CD14-positive monocyte (primary cell): ENCODE results near the gene CAPG. TPM values are rescaled to one million over a fixed set of nuclear protein-coding genes. Genes with fewer than 3 reads are reported as not detected.

ENCODE experiments used
- DNase-seq, 3 donors: peaks; one replicate each; pipeline ENCODE4 v3.0.0-alpha.2; 2011 to 2022
- H2AFZ ChIP-seq: 2 replicates; pipeline ENCODE4 v1.6.0; 2012; ENCODE audit warnings: mild to moderate bottlenecking, low read depth, low read length, inconsistent platforms; ENCODE audit not compliant: insufficient read depth, poor library complexity, severe bottlenecking
- H3K27ac ChIP-seq, 2 donors: 1 replicate in 1 of 2; 2 replicates in 1 of 2; pipeline ENCODE4 v1.5.1; 2012 to 2013; ENCODE audit warnings: low read length in 2 of 2, control low read depth in 1 of 2, inconsistent platforms in 1 of 2, low read depth in 1 of 2, mild to moderate bottlenecking in 1 of 2
- H3K27me3 ChIP-seq, 2 donors: one replicate each; pipeline versions ENCODE4 v1.6.0 to v1.6.1; 2011 to 2013; ENCODE audit warnings: low read length in 2 of 2; ENCODE audit not compliant: control insufficient read depth in 2 of 2, insufficient read depth in 2 of 2
- H3K36me3 ChIP-seq, 2 donors: replicated peaks in 1 of 2; 1 replicate in 1 of 2; 2 replicates in 1 of 2; pipeline versions ENCODE4 v1.5.1 to v1.6.1; 2012 to 2013; ENCODE audit warnings: low read length in 2 of 2, control low read depth in 1 of 2, inconsistent platforms in 1 of 2, mild to moderate bottlenecking in 1 of 2; ENCODE audit not compliant: insufficient read depth in 2 of 2, control insufficient read depth in 1 of 2
- H3K4me1 ChIP-seq, 2 donors: 1 replicate in 1 of 2; 2 replicates in 1 of 2; pipeline versions ENCODE4 v1.5.1 to v1.6.1; 2012 to 2013; ENCODE audit warnings: low read length in 2 of 2, control low read depth in 1 of 2, inconsistent platforms in 1 of 2, mild to moderate bottlenecking in 1 of 2, moderate library complexity in 1 of 2; ENCODE audit not compliant: insufficient read depth in 2 of 2, control insufficient read depth in 1 of 2
- H3K4me2 ChIP-seq: replicated peaks from 2 replicates; pipeline ENCODE3; 2012; ENCODE audit warnings: low read length, moderate library complexity, mild to moderate bottlenecking; ENCODE audit not compliant: poor library complexity, severe bottlenecking; ENCODE audit errors: extremely low read depth
- H3K4me3 ChIP-seq, 3 experiments: fragments of 200-600 bp in 1 of 3; sonication (generic) in 1 of 3; replicated peaks in 1 of 3; 1 replicate in 2 of 3; 2 replicates in 1 of 3; pipeline ENCODE4 v1.5.1; 2011 to 2013; ENCODE audit warnings: low read length in 3 of 3, mild to moderate bottlenecking in 3 of 3, control low read depth in 2 of 3, low read depth in 2 of 3, inconsistent platforms in 1 of 3, moderate library complexity in 1 of 3
- H3K79me2 ChIP-seq: 2 replicates; pipeline ENCODE4 v1.6.0; 2012; ENCODE audit warnings: mild to moderate bottlenecking, control low read depth, inconsistent platforms, low read length, moderate library complexity; ENCODE audit not compliant: insufficient read depth
- H3K9ac ChIP-seq: 2 replicates; pipeline ENCODE4 v1.6.0; 2017; ENCODE audit warnings: low read length, mild to moderate bottlenecking; ENCODE audit not compliant: insufficient read depth, poor library complexity, severe bottlenecking
- H3K9me3 ChIP-seq, 2 donors: replicated peaks in 1 of 2; 1 replicate in 1 of 2; 2 replicates in 1 of 2; pipeline versions ENCODE4 v1.5.1 to v1.6.1; 2012 to 2013; ENCODE audit warnings: low read length in 2 of 2, control low read depth in 1 of 2; ENCODE audit not compliant: control insufficient read depth in 1 of 2, insufficient read depth in 1 of 2
- H4K20me1 ChIP-seq: 2 replicates; pipeline ENCODE4 v1.6.0; 2012; ENCODE audit warnings: mild to moderate bottlenecking, low read length, control low read depth, moderate library complexity; ENCODE audit not compliant: insufficient read depth
- H3K27ac Mint-ChIP-seq, 7 donors: one replicate each; pipeline ENCODE4 v1.8.0; 2020; ENCODE audit warnings: mild to moderate bottlenecking in 7 of 7, mixed read lengths in 7 of 7, moderate library complexity in 6 of 7, inconsistent platforms in 2 of 7
- H3K27me3 Mint-ChIP-seq, 3 donors: one replicate each; pipeline ENCODE4 v1.8.0; 2021 to 2022; ENCODE audit warnings: low read depth in 3 of 3, mild to moderate bottlenecking in 3 of 3, mixed read lengths in 3 of 3, moderate library complexity in 3 of 3, inconsistent platforms in 1 of 3
- H3K36me3 Mint-ChIP-seq, 2 donors: one replicate each; pipeline ENCODE4 v1.8.0; 2020; ENCODE audit warnings: mixed read lengths in 2 of 2, inconsistent platforms in 1 of 2, mild to moderate bottlenecking in 1 of 2
- H3K4me1 Mint-ChIP-seq: one replicate; pipeline ENCODE4 v1.8.0; 2020; ENCODE audit warnings: mild to moderate bottlenecking, mixed read lengths
- H3K4me3 Mint-ChIP-seq, 2 donors: one replicate each; pipeline ENCODE4 v1.8.0; 2020; ENCODE audit warnings: mild to moderate bottlenecking in 2 of 2, mixed read lengths in 2 of 2, moderate library complexity in 1 of 2
- H3K9me3 Mint-ChIP-seq, 7 donors: one replicate each; pipeline ENCODE4 v1.8.0; 2020 to 2022; ENCODE audit warnings: mixed read lengths in 7 of 7, mild to moderate bottlenecking in 6 of 7, moderate library complexity in 6 of 7, inconsistent platforms in 2 of 7
- CTCF ChIP-seq: fragments of 200-600 bp; IDR thresholded peaks from one replicate; pipeline ENCODE4 v1.8.0; 2022; ENCODE audit warnings: antibody characterized with exemption, mild to moderate bottlenecking
- WGBS: methylation state at CpG from one replicate; pipeline ENCODE4 v1.1.5; 2013; ENCODE audit warnings: missing lambda C conversion rate; ENCODE audit not compliant: insufficient coverage; 5-methylcytosine and 5-hydroxymethylcytosine counted together
- intact Hi-C, 2 donors: fragments of 100-400 bp; cut with micrococcal nuclease; formaldehyde crosslinking; loops; one replicate each; pipeline versions ENCODE4 v1.15.0 to v1.15.1; 2023
- polyA plus RNA-seq, 3 donors: library from polyadenylated mRNA; depleted of rRNA in 1 of 3; unstranded in 2 of 3; stranded (reverse) in 1 of 3; fragments of 300-500 nt in 2 of 3; fragments of >200 nt in 1 of 3; fragmentation: Illumina TruSeq in 2 of 3; gene quantifications; 1 replicate in 2 of 3; 2 replicates in 1 of 3; pipeline ENCODE4 v1.2.3, GENCODE V29; 2012 to 2021

CAPG gene
- polyA plus RNA-seq, 3 donors = 474 to 847 (median 631) TPM

GRCh38 chr2:85453571-85453970, 43.4 kb upstream of the CAPG start:
- Mint-ChIP-seq H3K36me3 (no peaks in the 10 kb centered on the region), H3K9me3 (peaks cover 0 to 3% (median 0%) of the 10 kb centered on the region in 7 donors), H3K27me3 (peaks cover 0 to 2% (median 2%) of the 10 kb centered on the region in 3 donors), H3K27ac (peak overlapping the region in 1 of 7 donors; percentile 1), H3K4me1 (peaks cover 4% of the 10 kb centered on the region), H3K4me3 (no peak overlapping the region)
- H3K9ac ChIP-seq = no peak overlapping the region
- no peak for TF ChIP-seq CTCF
- H3K79me2 ChIP-seq = no peaks in the 10 kb centered on the region
- WGBS = 44% methylated on average over 6 of the region's 7 CpGs
- peak overlapping the region; percentile 24 for H2AFZ ChIP-seq
- H3K27ac ChIP-seq = no peak overlapping the region
- H3K4me1 ChIP-seq = no peaks in the 10 kb centered on the region
- no peaks in the 10 kb centered on the region for H3K9me3 ChIP-seq
- intact Hi-C loops = no loop called here
- no peak overlapping the region for H3K4me3 ChIP-seq
- no peaks in the 10 kb centered on the region for H4K20me1 ChIP-seq
- H3K36me3 ChIP-seq = no peaks in the 10 kb centered on the region
- H3K4me2 ChIP-seq = no peak overlapping the region
- no peak for DNase-seq
- H3K27me3 ChIP-seq = no peaks in the 10 kb centered on the region

- intact Hi-C loops = no loop called here
- WGBS = no CpG with 5 or more reads among the region's 1 CpG
- Mint-ChIP-seq H3K4me3 (no peak overlapping the region), H3K27ac (no peak overlapping the region), H3K36me3 (no peaks in the 10 kb centered on the region), H3K4me1 (peaks cover 4% of the 10 kb centered on the region), H3K27me3 (peaks cover 0 to 2% (median 2%) of the 10 kb centered on the region in 3 donors), H3K9me3 (peaks cover 0 to 3% (median 0%) of the 10 kb centered on the region in 7 donors)
- TF ChIP-seq CTCF = no peak
- H3K4me2 ChIP-seq = no peak overlapping the region
- no peak overlapping the region for H2AFZ ChIP-seq
- H3K4me1 ChIP-seq = no peaks in the 10 kb centered on the region
- no peaks in the 10 kb centered on the region for H3K79me2 ChIP-seq
- no peak overlapping the region for H3K4me3 ChIP-seq
- no peak overlapping the region for H3K27ac ChIP-seq
- H3K9ac ChIP-seq = no peak overlapping the region
- no peaks in the 10 kb centered on the region for H3K9me3 ChIP-seq
- no peaks in the 10 kb centered on the region for H3K27me3 ChIP-seq
- no peaks in the 10 kb centered on the region for H4K20me1 ChIP-seq
- no peak for DNase-seq
- H3K36me3 ChIP-seq = no peaks in the 10 kb centered on the region
Measured at GRCh38 chr2:85452237-85452636, 42.1 kb upstream of the CAPG start.
